Measurements from ENCODE around the gene RNU1-1. TPM values are rescaled to one million over a fixed set of nuclear protein-coding genes. Genes with fewer than 3 reads are reported as not detected.
"Not testable (repeated sequence)": the region's sequence is repeated elsewhere in the genome, so short reads cannot be mapped to it uniquely, and the experiment has no call there.

Gene RNU1-1
- polyA plus RNA-seq, 1 donor from 2014 or later = not detected

DNA sequence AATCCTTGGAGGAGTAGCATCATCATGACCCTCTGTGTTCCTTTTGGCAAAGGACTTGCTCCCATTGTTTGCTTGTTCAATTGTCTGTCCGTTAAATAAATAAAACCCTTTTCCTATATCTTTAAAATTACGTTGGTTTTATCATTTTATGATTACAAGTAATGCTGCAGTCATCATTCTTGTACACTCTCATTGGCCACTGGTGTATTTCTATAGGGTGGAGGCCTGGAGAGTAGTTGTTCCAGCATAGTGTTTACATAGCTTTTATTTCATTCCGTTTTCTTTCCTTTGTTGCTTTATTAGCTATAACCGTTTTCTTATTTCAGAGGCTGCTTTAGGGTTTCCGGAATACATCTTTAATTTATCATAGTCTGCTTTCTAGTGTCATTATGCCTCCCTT lies 7.6 kb upstream of the RNU1-1 start:
- H3K9me2 ChIP-seq (ENCODE audit: insufficient read depth, low read length); H3K27ac ChIP-seq (ENCODE audit: low read length); H3K79me2 ChIP-seq (replicated peaks; ENCODE audit: insufficient read depth, low read length); H3F3A ChIP-seq (ENCODE audit: insufficient read depth, low read length, poor library complexity, severe bottlenecking); H3K4me3 ChIP-seq (ENCODE audit: low read length); H4K20me1 ChIP-seq (ENCODE audit: insufficient read depth); H3K36me3 ChIP-seq (ENCODE audit: insufficient read depth, low read length); H2AFZ ChIP-seq (ENCODE audit: low read depth, low read length); H3K9ac ChIP-seq (ENCODE audit: low read length); H3K4me2 ChIP-seq (ENCODE audit: low read length); H3K9me3 ChIP-seq (ENCODE audit: low read length); H3K27me3 ChIP-seq (ENCODE audit: insufficient read depth, low read depth, low read length): not testable (repeated sequence)

DNA sequence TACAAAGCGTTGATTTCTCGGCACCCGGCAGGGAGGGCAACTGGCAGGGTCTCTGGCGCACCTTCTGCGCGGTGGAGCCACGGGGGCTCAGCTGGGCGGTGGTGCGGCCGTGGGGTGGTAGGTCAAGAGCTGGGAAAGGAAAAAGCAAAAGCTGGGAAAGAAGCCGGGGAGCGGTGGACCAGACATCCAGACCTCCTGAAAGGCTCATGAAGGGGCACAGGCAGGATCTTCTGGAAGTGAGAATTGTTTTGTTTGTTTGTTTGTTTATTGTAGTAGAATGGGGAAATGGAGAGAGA lies 7.2 kb upstream of the RNU1-1 start:
- no peak overlapping the region for H3K4me2 ChIP-seq (ENCODE audit: low read length)
- H2AFZ ChIP-seq (ENCODE audit: low read depth, low read length) = no peak overlapping the region
- no peaks in the 10 kb centered on the region for H3K9me2 ChIP-seq (ENCODE audit: insufficient read depth, low read length)
- no peaks in the 10 kb centered on the region for H3K36me3 ChIP-seq (ENCODE audit: insufficient read depth, low read length)
- H3K9ac ChIP-seq (ENCODE audit: low read length) = no peak overlapping the region
- no peaks in the 10 kb centered on the region for H3F3A ChIP-seq (ENCODE audit: insufficient read depth, low read length, poor library complexity, severe bottlenecking)
- H3K4me3 ChIP-seq (ENCODE audit: low read length) = no peak overlapping the region
- H3K27ac ChIP-seq (ENCODE audit: low read length) = no peak overlapping the region
- H3K79me2 ChIP-seq (replicated peaks; ENCODE audit: insufficient read depth, low read length) = no peaks in the 10 kb centered on the region
- no peaks in the 10 kb centered on the region for H3K9me3 ChIP-seq (ENCODE audit: low read length)
- no peak for TF ChIP-seq MXI1 (conservative IDR thresholded peaks at IDR 0.05; ENCODE audit: poor library complexity, severe bottlenecking)
- TF ChIP-seq SMC3 (conservative IDR thresholded peaks at IDR 0.05; ENCODE audit: poor library complexity) = no peak
- TF ChIP-seq EP300 (conservative IDR thresholded peaks at IDR 0.05; ENCODE audit: poor library complexity, severe bottlenecking) = no peak
- TF ChIP-seq TAF1 (IDR thresholded peaks at IDR 0.05; ENCODE audit: low read depth) = no peak
- TF ChIP-seq RAD21 (conservative IDR thresholded peaks at IDR 0.05) = no peak
- no peak for TF ChIP-seq EZH2 (IDR thresholded peaks at IDR 0.05; ENCODE audit: borderline replicate concordance, insufficient read depth, low read length, poor library complexity, severe bottlenecking)
- H3K27me3 ChIP-seq (ENCODE audit: insufficient read depth, low read depth, low read length) = peaks cover 8% of the 10 kb centered on the region
- no peaks in the 10 kb centered on the region for H4K20me1 ChIP-seq (ENCODE audit: insufficient read depth)

DNA sequence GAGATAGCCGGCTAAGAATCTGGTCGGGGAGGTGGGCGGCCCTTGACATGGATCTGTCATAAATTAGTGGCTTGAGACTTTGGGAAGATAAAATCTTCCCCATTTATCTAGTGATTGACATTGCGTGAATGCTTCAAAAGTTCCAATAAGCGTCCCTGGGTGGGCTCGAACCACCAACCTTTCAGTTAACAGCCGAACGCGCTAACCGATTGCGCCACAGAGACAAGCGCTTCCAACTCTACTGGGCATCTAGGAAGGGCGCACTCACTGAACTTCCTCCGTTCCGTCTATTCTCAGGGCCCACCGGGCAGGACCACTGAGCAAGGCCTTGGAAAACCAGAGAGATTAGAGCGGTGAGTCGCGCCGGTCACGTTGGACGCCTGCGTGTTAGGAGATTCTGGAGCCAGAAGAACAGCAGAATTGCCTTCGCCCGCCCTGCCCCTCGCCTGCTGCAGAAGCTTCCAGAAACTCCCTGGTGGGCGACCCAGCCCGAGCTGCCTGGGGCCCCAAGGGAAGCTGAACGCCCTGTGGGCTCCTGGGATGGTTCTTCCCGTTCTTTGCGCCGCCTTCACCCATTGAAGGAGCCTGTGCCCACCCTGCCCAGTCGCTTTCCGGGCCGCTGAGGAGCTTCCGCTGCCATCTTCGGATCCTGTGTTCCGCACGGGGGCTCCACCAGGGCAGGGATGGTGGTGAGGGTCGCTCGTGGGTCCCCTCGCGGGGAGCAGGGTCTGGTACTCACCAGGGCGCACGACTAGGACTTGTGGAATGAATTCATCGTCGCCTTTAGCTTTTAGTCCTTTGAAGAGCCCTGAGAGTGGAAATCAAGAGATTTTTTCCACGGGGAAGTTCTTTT lies 6.6 kb upstream of the RNU1-1 start:
- H2AFZ ChIP-seq (ENCODE audit: low read depth, low read length); H3K27ac ChIP-seq (ENCODE audit: low read length); H3K79me2 ChIP-seq (replicated peaks; ENCODE audit: insufficient read depth, low read length); H3K4me3 ChIP-seq (ENCODE audit: low read length); H3K4me2 ChIP-seq (ENCODE audit: low read length); H3K9ac ChIP-seq (ENCODE audit: low read length); H4K20me1 ChIP-seq (ENCODE audit: insufficient read depth); H3K9me3 ChIP-seq (ENCODE audit: low read length); H3K9me2 ChIP-seq (ENCODE audit: insufficient read depth, low read length); H3K27me3 ChIP-seq (ENCODE audit: insufficient read depth, low read depth, low read length); H3K36me3 ChIP-seq (ENCODE audit: insufficient read depth, low read length); H3F3A ChIP-seq (ENCODE audit: insufficient read depth, low read length, poor library complexity, severe bottlenecking): not testable (repeated sequence)

DNA sequence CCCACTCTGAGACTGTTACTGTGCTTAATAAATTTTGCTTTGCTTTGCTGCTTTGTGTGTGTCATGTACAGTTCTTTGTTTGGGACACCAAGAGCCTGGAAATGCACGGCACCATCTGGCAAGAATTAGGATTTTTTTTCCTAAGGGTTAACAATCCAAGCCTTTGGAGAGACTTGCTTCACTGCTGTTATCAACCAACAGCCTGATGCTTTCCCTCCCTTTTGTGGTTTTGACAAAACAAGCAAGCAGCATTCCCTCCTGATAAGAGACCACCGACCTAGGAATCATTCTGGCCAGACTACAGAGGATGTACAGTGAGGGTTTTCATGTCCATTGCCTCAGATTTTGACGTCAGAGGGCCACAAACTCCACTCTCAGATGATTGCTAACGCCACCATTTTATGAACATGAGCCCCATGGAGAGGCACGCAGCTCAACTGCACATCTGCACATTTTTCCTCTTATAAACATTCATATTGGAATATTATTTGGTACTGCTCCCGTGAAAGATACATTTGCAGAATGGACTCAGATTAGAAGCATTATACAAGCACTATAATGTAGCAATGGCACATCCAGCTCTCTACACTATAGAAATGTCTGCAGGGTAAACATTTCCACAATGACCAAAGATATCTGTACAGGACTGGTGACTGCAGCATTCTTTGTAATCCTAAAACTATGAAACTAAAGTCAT lies 5.3 kb upstream of the RNU1-1 start:
- not testable (repeated sequence) for H3F3A ChIP-seq (ENCODE audit: insufficient read depth, low read length, poor library complexity, severe bottlenecking); H3K9ac ChIP-seq (ENCODE audit: low read length); H3K4me3 ChIP-seq (ENCODE audit: low read length)

DNA sequence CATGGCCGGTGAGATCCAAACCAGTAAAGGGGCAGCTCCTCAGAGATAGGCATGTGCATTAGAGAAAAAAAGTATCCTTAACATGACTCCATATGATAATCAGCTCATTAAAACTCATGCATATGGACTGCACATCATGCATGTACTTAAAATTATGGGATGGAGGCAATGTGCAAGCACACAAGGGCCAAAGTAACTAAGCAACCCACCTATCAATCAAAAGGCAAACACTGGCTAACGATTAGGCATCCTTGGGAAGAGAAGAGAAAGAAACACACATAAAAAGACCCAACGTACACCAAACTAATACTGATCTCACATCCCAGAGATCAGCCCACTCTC lies 4.8 kb upstream of the RNU1-1 start:
- not testable (repeated sequence) for H3K27ac ChIP-seq (ENCODE audit: low read length); H3K36me3 ChIP-seq (ENCODE audit: insufficient read depth, low read length); H3K9ac ChIP-seq (ENCODE audit: low read length); H3K79me2 ChIP-seq (replicated peaks; ENCODE audit: insufficient read depth, low read length); H3K9me2 ChIP-seq (ENCODE audit: insufficient read depth, low read length); H4K20me1 ChIP-seq (ENCODE audit: insufficient read depth); H3K4me3 ChIP-seq (ENCODE audit: low read length); H3K27me3 ChIP-seq (ENCODE audit: insufficient read depth, low read depth, low read length); H2AFZ ChIP-seq (ENCODE audit: low read depth, low read length); H3K4me2 ChIP-seq (ENCODE audit: low read length); H3F3A ChIP-seq (ENCODE audit: insufficient read depth, low read length, poor library complexity, severe bottlenecking); H3K9me3 ChIP-seq (ENCODE audit: low read length)

More for the DNA sequence above, 5.3 kb upstream of the RNU1-1 start:
- H3K36me3 ChIP-seq (ENCODE audit: insufficient read depth, low read length); H3K27ac ChIP-seq (ENCODE audit: low read length); H4K20me1 ChIP-seq (ENCODE audit: insufficient read depth); H3K9me2 ChIP-seq (ENCODE audit: insufficient read depth, low read length); H2AFZ ChIP-seq (ENCODE audit: low read depth, low read length); H3K27me3 ChIP-seq (ENCODE audit: insufficient read depth, low read depth, low read length); H3K79me2 ChIP-seq (replicated peaks; ENCODE audit: insufficient read depth, low read length); H3K4me2 ChIP-seq (ENCODE audit: low read length); H3K9me3 ChIP-seq (ENCODE audit: low read length): not testable (repeated sequence)

DNA sequence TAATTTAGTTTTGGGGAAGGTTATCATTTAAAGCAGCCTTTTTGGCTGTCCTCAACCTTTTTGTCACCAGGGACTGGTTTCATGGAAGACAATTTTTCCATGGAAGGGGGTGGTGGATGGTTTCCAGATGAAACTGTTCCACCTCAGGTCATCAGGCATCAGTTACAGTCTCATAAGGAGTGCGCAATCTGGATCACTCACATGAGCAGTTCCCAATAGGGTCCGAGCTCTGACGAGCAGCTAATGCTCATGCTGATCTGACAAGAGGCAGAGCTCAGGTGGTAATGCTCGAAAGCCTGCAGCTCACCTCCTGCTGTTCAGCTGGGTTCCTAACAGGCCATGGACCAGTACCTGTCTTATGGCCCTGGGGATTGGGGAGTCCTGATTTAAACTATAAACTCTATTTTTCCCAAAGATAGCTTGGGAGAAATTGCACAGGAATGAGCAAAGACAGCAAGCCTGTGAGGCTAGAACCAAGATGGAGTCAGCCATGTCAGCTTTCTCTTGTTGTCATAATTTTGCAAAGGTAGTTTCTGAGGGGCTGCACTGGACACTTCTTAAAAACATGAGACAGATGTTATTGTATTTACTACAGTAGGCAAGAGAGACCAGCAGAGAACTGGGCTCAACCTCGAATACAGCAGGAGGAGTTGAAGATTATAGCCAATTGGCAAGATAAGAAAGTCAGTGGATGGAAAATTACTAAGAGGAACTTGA lies 2.8 kb upstream of the RNU1-1 start:
- H3K4me3 ChIP-seq (ENCODE audit: low read length); H3K4me2 ChIP-seq (ENCODE audit: low read length); H2AFZ ChIP-seq (ENCODE audit: low read depth, low read length); H3K9me2 ChIP-seq (ENCODE audit: insufficient read depth, low read length); H3K27ac ChIP-seq (ENCODE audit: low read length); H3K27me3 ChIP-seq (ENCODE audit: insufficient read depth, low read depth, low read length); H3K79me2 ChIP-seq (replicated peaks; ENCODE audit: insufficient read depth, low read length); H3K36me3 ChIP-seq (ENCODE audit: insufficient read depth, low read length); H4K20me1 ChIP-seq (ENCODE audit: insufficient read depth); H3K9ac ChIP-seq (ENCODE audit: low read length); H3K9me3 ChIP-seq (ENCODE audit: low read length); H3F3A ChIP-seq (ENCODE audit: insufficient read depth, low read length, poor library complexity, severe bottlenecking): not testable (repeated sequence)

All from neural cell (in vitro differentiated cells).